Keratinocyte (primary cell): ENCODE data around the gene PITHD1.

ENCODE experiments used
- CTCF ChIP-seq, 3 experiments: IDR thresholded peaks in 1 of 3; conservative IDR thresholded peaks in 1 of 3; optimal IDR thresholded peaks in 1 of 3; 2 replicates in 2 of 3; 3 replicates in 1 of 3; pipeline versions ENCODE3 to v1.5.1; 2011; ENCODE audit warnings: low read length in 3 of 3, mild to moderate bottlenecking in 3 of 3, moderate library complexity in 2 of 3, control low read depth in 1 of 3, inconsistent platforms in 1 of 3; ENCODE audit not compliant: insufficient read depth in 2 of 3; ENCODE audit errors: extremely low read depth in 1 of 3
- EZH2 ChIP-seq: IDR thresholded peaks from one replicate; pipeline ENCODE4 v1.6.1; 2012; ENCODE audit warnings: inconsistent platforms, mild to moderate bottlenecking, low read length, moderate library complexity

GRCh38 chr1:23757812-23758211 is 20.4 kb upstream of the PITHD1 start:
- TF ChIP-seq EZH2 (no peak), CTCF (optimal IDR thresholded peaks at IDR 0.05 in 1 of 3, IDR thresholded peaks at IDR 0.05 in 1 of 3, conservative IDR thresholded peaks at IDR 0.05 in 1 of 3; ENCODE audit: extremely low read depth in 1 of 3, insufficient read depth in 2 of 3, low read length in 3 of 3) (no peak)
